Thyroid gland (tissue), 4 donors: ENCODE results near the gene SLC38A10.

Experiments used
- POLR2A ChIP-seq, 2 donors: fragments of 450-650 bp; IDR thresholded peaks; one replicate each; pipeline ENCODE4 v1.6.1; 2017; ENCODE audit warnings: antibody characterized with exemption in 2 of 2, mild to moderate bottlenecking in 2 of 2, moderate library complexity in 1 of 2
- TF ChIP-seq, protein P1 (sequence below), 6 experiments: fragments of 200-600 bp in 3 of 6; fragments of 450-650 bp in 3 of 6; sonication (generic) in 3 of 6; IDR thresholded peaks; one replicate each; pipeline ENCODE4 v1.5.1; 2016 to 2019; ENCODE audit warnings: antibody characterized with exemption in 6 of 6, mild to moderate bottlenecking in 2 of 6, inconsistent platforms in 1 of 6, moderate library complexity in 1 of 6

DNA sequence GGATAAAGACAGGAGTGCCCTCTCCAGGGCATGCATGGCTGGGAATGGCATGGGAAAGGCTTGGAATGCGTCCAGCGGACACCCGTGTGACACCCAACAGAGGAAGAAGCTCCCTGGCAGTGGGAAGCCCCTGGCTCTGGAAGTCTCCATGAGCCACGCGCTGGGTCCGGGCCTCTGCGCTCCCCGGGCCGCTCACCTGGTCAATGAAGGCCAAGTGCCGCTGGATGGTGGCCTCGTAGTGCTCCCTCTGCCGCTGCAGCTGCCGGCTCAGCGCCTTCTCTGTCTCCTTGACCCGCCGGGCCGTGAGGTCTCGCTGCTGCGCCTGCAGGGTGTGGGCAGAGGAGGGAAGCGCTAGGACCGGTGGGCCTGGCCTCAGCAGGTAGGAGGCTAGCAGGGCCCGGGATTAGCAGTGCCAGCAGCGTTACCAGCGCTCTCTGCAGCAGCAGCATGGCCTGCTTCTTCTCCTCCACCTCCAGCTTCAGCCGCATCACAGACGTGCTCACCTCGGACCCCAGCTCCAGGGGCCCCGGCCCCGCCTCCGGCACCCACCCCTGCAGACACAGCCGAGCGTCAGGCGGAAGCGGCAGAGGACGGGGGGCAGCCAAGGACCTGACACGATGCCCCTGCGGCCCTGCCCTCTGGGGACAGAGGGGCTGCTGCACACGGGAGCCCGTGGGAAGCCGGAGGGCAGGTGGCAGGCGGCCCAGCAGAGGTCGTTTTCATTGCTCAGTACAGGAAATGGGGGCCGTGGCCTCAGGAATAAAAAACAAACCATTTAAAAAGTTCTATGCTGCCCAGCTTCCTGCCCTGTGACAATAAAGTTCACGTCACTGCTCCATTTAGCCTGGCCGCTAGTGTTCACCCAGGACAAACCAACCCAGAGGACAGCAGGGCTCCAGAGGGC, 98.3 kb downstream of the SLC38A10 start:
- TF ChIP-seq, protein P1, sequence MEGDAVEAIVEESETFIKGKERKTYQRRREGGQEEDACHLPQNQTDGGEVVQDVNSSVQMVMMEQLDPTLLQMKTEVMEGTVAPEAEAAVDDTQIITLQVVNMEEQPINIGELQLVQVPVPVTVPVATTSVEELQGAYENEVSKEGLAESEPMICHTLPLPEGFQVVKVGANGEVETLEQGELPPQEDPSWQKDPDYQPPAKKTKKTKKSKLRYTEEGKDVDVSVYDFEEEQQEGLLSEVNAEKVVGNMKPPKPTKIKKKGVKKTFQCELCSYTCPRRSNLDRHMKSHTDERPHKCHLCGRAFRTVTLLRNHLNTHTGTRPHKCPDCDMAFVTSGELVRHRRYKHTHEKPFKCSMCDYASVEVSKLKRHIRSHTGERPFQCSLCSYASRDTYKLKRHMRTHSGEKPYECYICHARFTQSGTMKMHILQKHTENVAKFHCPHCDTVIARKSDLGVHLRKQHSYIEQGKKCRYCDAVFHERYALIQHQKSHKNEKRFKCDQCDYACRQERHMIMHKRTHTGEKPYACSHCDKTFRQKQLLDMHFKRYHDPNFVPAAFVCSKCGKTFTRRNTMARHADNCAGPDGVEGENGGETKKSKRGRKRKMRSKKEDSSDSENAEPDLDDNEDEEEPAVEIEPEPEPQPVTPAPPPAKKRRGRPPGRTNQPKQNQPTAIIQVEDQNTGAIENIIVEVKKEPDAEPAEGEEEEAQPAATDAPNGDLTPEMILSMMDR (IDR thresholded peaks at IDR 0.05), result no peak
- TF ChIP-seq POLR2A (IDR thresholded peaks at IDR 0.05), result no peak
